ENCODE data around the gene SETDB2.

DNA sequence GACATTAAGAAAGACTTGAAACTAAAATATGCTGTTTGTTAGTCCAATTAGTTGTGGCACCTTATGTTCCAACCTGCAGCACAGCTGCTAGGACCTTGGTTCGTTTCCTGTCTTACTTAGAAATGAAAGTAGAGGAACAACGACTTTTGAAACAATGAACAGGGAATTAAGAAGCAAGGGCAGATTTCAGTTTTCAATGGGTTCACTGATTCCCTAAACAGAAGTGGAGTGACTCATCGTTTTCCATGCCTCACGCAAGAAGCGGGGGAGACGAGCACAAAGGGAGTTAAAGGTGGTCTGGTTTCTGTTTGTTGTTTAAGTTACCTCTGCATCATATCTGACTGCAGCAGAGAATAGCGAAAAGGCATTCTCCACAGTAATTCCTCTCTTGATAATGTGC is 96.5 kb downstream of the SETDB2 start:
- TF ChIP-seq EZH2 (IDR thresholded peaks at IDR 0.05; ENCODE audit: insufficient read depth, poor library complexity, severe bottlenecking) (no peak), EZH2phosphoT487 (IDR thresholded peaks at IDR 0.05; ENCODE audit: insufficient read depth, low read depth) (no peak)
